ENCODE measurements around the gene KRTAP5-7.

Gene KRTAP5-7

GRCh38 chr11:71551711-71552110 lies 24.6 kb downstream of the KRTAP5-7 start:
- Histone ChIP-seq H3K36me3 (ENCODE audit: control insufficient read depth, insufficient read depth, low read length, severe bottlenecking) (no peaks in the 10 kb centered on the region), H3K9me3 (ENCODE audit: control insufficient read depth, low read length) (no peaks in the 10 kb centered on the region), H3K4me3 (ENCODE audit: low read length) (no peak overlapping the region), H3K27me3 (replicated peaks; ENCODE audit: control insufficient read depth, insufficient read depth, low read length) (peaks cover 24% of the 10 kb centered on the region), H3K4me1 (ENCODE audit: control insufficient read depth, insufficient read depth, low read length) (no peaks in the 10 kb centered on the region), H3K9ac (ENCODE audit: low read length) (no peak overlapping the region)
- DNase-seq (ENCODE audit: low read depth), result peak; percentile 1

GRCh38 chr11:71554996-71555395 lies 27.9 kb downstream of the KRTAP5-7 start:
- H3K4me1 ChIP-seq (ENCODE audit: control insufficient read depth, insufficient read depth, low read length), result no peaks in the 10 kb centered on the region
- no peaks in the 10 kb centered on the region for H3K9me3 ChIP-seq (ENCODE audit: control insufficient read depth, low read length)

GRCh38 chr11:71555508-71555907 lies 28.4 kb downstream of the KRTAP5-7 start:
- DNase-seq (ENCODE audit: low read depth), result no peak
- peaks cover 18% of the 10 kb centered on the region for H3K27me3 ChIP-seq (replicated peaks; ENCODE audit: control insufficient read depth, insufficient read depth, low read length)
- H3K4me3 ChIP-seq (ENCODE audit: low read length), result no peak overlapping the region

More at GRCh38 chr11:71554996-71555395, 27.9 kb downstream of the KRTAP5-7 start:
- Histone ChIP-seq H3K27me3 (replicated peaks; ENCODE audit: control insufficient read depth, insufficient read depth, low read length) (peaks cover 18% of the 10 kb centered on the region), H3K4me3 (ENCODE audit: low read length) (no peak overlapping the region), H3K36me3 (ENCODE audit: control insufficient read depth, insufficient read depth, low read length, severe bottlenecking) (no peaks in the 10 kb centered on the region), H3K9ac (ENCODE audit: low read length) (no peak overlapping the region)
- DNase-seq (ENCODE audit: low read depth), result no peak

GRCh38 chr11:71556018-71556417 lies 29.0 kb downstream of the KRTAP5-7 start:
- H3K4me1 ChIP-seq (ENCODE audit: control insufficient read depth, insufficient read depth, low read length), result no peaks in the 10 kb centered on the region
- H3K9ac ChIP-seq (ENCODE audit: low read length), result no peak overlapping the region
- no peak for DNase-seq (ENCODE audit: low read depth)
- H3K9me3 ChIP-seq (ENCODE audit: control insufficient read depth, low read length), result no peaks in the 10 kb centered on the region
- no peak overlapping the region for H3K4me3 ChIP-seq (ENCODE audit: low read length)
- H3K27me3 ChIP-seq (replicated peaks; ENCODE audit: control insufficient read depth, insufficient read depth, low read length), result peaks cover 14% of the 10 kb centered on the region
- no peaks in the 10 kb centered on the region for H3K36me3 ChIP-seq (ENCODE audit: control insufficient read depth, insufficient read depth, low read length, severe bottlenecking)

More at GRCh38 chr11:71555508-71555907, 28.4 kb downstream of the KRTAP5-7 start:
- Histone ChIP-seq H3K36me3 (ENCODE audit: control insufficient read depth, insufficient read depth, low read length, severe bottlenecking) (no peaks in the 10 kb centered on the region), H3K4me1 (ENCODE audit: control insufficient read depth, insufficient read depth, low read length) (no peaks in the 10 kb centered on the region), H3K9ac (ENCODE audit: low read length) (no peak overlapping the region), H3K9me3 (ENCODE audit: control insufficient read depth, low read length) (no peaks in the 10 kb centered on the region)

GRCh38 chr11:71557257-71557656 lies 30.2 kb downstream of the KRTAP5-7 start:
- no peak for DNase-seq (ENCODE audit: low read depth)
- Histone ChIP-seq H3K9ac (ENCODE audit: low read length) (no peak overlapping the region), H3K36me3 (ENCODE audit: control insufficient read depth, insufficient read depth, low read length, severe bottlenecking) (no peaks in the 10 kb centered on the region), H3K4me3 (ENCODE audit: low read length) (no peak overlapping the region), H3K4me1 (ENCODE audit: control insufficient read depth, insufficient read depth, low read length) (no peaks in the 10 kb centered on the region), H3K9me3 (ENCODE audit: control insufficient read depth, low read length) (peaks cover 5% of the 10 kb centered on the region), H3K27me3 (replicated peaks; ENCODE audit: control insufficient read depth, insufficient read depth, low read length) (peaks cover 9% of the 10 kb centered on the region)

GRCh38 chr11:71558996-71559395 lies 31.9 kb downstream of the KRTAP5-7 start:
- no peak for DNase-seq (ENCODE audit: low read depth)
- H3K4me3 ChIP-seq (ENCODE audit: low read length), result no peak overlapping the region
- peaks cover 9% of the 10 kb centered on the region for H3K27me3 ChIP-seq (replicated peaks; ENCODE audit: control insufficient read depth, insufficient read depth, low read length)
- peaks cover 5% of the 10 kb centered on the region for H3K9me3 ChIP-seq (ENCODE audit: control insufficient read depth, low read length)
- H3K9ac ChIP-seq (ENCODE audit: low read length), result no peak overlapping the region
- H3K4me1 ChIP-seq (ENCODE audit: control insufficient read depth, insufficient read depth, low read length), result no peaks in the 10 kb centered on the region
- no peaks in the 10 kb centered on the region for H3K36me3 ChIP-seq (ENCODE audit: control insufficient read depth, insufficient read depth, low read length, severe bottlenecking)

- H3K9me3 ChIP-seq (ENCODE audit: control insufficient read depth, low read length), result peaks cover 5% of the 10 kb centered on the region
- DNase-seq (ENCODE audit: low read depth), result no peak
Measured at GRCh38 chr11:71562120-71562519, 35.1 kb downstream of the KRTAP5-7 start.

GRCh38 chr11:71563406-71563805 lies 36.3 kb downstream of the KRTAP5-7 start:
- Histone ChIP-seq H3K9me3 (ENCODE audit: control insufficient read depth, low read length) (peaks cover 5% of the 10 kb centered on the region), H3K9ac (ENCODE audit: low read length) (no peak overlapping the region), H3K27me3 (replicated peaks; ENCODE audit: control insufficient read depth, insufficient read depth, low read length) (peaks cover 20% of the 10 kb centered on the region), H3K36me3 (ENCODE audit: control insufficient read depth, insufficient read depth, low read length, severe bottlenecking) (no peaks in the 10 kb centered on the region), H3K4me1 (ENCODE audit: control insufficient read depth, insufficient read depth, low read length) (peaks cover 10% of the 10 kb centered on the region), H3K4me3 (ENCODE audit: low read length) (no peak overlapping the region)
- DNase-seq (ENCODE audit: low read depth), result peak; percentile 49

More at GRCh38 chr11:71562120-71562519, 35.1 kb downstream of the KRTAP5-7 start:
- no peaks in the 10 kb centered on the region for H3K36me3 ChIP-seq (ENCODE audit: control insufficient read depth, insufficient read depth, low read length, severe bottlenecking)
- peaks cover 18% of the 10 kb centered on the region for H3K27me3 ChIP-seq (replicated peaks; ENCODE audit: control insufficient read depth, insufficient read depth, low read length)
- H3K9ac ChIP-seq (ENCODE audit: low read length), result no peak overlapping the region
- no peaks in the 10 kb centered on the region for H3K4me1 ChIP-seq (ENCODE audit: control insufficient read depth, insufficient read depth, low read length)
- no peak overlapping the region for H3K4me3 ChIP-seq (ENCODE audit: low read length)

- Histone ChIP-seq H3K9me3 (ENCODE audit: control insufficient read depth, low read length) (peaks cover 5% of the 10 kb centered on the region), H3K27me3 (replicated peaks; ENCODE audit: control insufficient read depth, insufficient read depth, low read length) (peaks cover 20% of the 10 kb centered on the region), H3K9ac (ENCODE audit: low read length) (no peak overlapping the region), H3K4me1 (ENCODE audit: control insufficient read depth, insufficient read depth, low read length) (peaks cover 18% of the 10 kb centered on the region), H3K4me3 (ENCODE audit: low read length) (no peak overlapping the region), H3K36me3 (ENCODE audit: control insufficient read depth, insufficient read depth, low read length, severe bottlenecking) (no peaks in the 10 kb centered on the region)
- no peak for DNase-seq (ENCODE audit: low read depth)
Measured at GRCh38 chr11:71564430-71564829, 37.4 kb downstream of the KRTAP5-7 start.

GRCh38 chr11:71565263-71565662 lies 38.2 kb downstream of the KRTAP5-7 start, which contains the start of gene KRTAP5-10:
Gene KRTAP5-10 (plus strand): TSS chr11:71565563. CDS start chr11:71565588, 25 bp downstream.
- Histone ChIP-seq H3K36me3 (ENCODE audit: control insufficient read depth, insufficient read depth, low read length, severe bottlenecking) (no peaks in the 10 kb centered on the region), H3K4me3 (ENCODE audit: low read length) (no peak within 1 kb of the TSS), H3K4me1 (ENCODE audit: control insufficient read depth, insufficient read depth, low read length) (peaks cover 18% of the 10 kb centered on the region), H3K27me3 (replicated peaks; ENCODE audit: control insufficient read depth, insufficient read depth, low read length) (peaks cover 20% of the 10 kb centered on the region), H3K9me3 (ENCODE audit: control insufficient read depth, low read length) (peaks cover 5% of the 10 kb centered on the region), H3K9ac (ENCODE audit: low read length) (no peak within 1 kb of the TSS)
- no peak for DNase-seq (ENCODE audit: low read depth)

- peaks cover 18% of the 10 kb centered on the region for H3K4me1 ChIP-seq (ENCODE audit: control insufficient read depth, insufficient read depth, low read length)
- no peak for DNase-seq (ENCODE audit: low read depth)
- no peak overlapping the region for H3K9ac ChIP-seq (ENCODE audit: low read length)
- peaks cover 25% of the 10 kb centered on the region for H3K27me3 ChIP-seq (replicated peaks; ENCODE audit: control insufficient read depth, insufficient read depth, low read length)
- H3K36me3 ChIP-seq (ENCODE audit: control insufficient read depth, insufficient read depth, low read length, severe bottlenecking), result no peaks in the 10 kb centered on the region
- no peak overlapping the region for H3K4me3 ChIP-seq (ENCODE audit: low read length)
- peaks cover 5% of the 10 kb centered on the region for H3K9me3 ChIP-seq (ENCODE audit: control insufficient read depth, low read length)
Measured at GRCh38 chr11:71566081-71566620, 39.1 kb downstream of the KRTAP5-7 start.

Measured in adipocyte (in vitro differentiated cells).